ENCODE measurements around the gene MSH2.

MSH2 gene

GRCh38 chr2:47508080-47508479 lies 105.1 kb downstream of the MSH2 start:
- DNase-seq (ENCODE audit: low read depth in 2 of 2) = no peak

- DNase-seq (ENCODE audit: low read depth in 2 of 2) = no peak
Observed at GRCh38 chr2:47508641-47509040, 105.7 kb downstream of the MSH2 start.

GRCh38 chr2:47509250-47509649 lies 106.3 kb downstream of the MSH2 start:
- no peak for DNase-seq (ENCODE audit: low read depth in 2 of 2)

GRCh38 chr2:47509821-47510385 lies 106.9 kb downstream of the MSH2 start:
- no peak for DNase-seq (ENCODE audit: low read depth in 2 of 2)

- DNase-seq (ENCODE audit: low read depth in 2 of 2) = no peak
Observed at GRCh38 chr2:47510745-47511144, 107.8 kb downstream of the MSH2 start.

- DNase-seq (ENCODE audit: low read depth in 2 of 2) = no peak
Observed at GRCh38 chr2:47512581-47513083, 109.7 kb downstream of the MSH2 start.

- no peak for DNase-seq (ENCODE audit: low read depth in 2 of 2)
Observed at GRCh38 chr2:47513981-47514520, 111.1 kb downstream of the MSH2 start.

GRCh38 chr2:47516360-47517104 lies 113.6 kb downstream of the MSH2 start:
- no peak for DNase-seq (ENCODE audit: low read depth in 2 of 2)

- no peak for DNase-seq (ENCODE audit: low read depth in 2 of 2)
Observed at GRCh38 chr2:47518497-47519146, 115.7 kb downstream of the MSH2 start.

- DNase-seq (ENCODE audit: low read depth in 2 of 2) = no peak
Observed at GRCh38 chr2:47519147-47519537, 116.2 kb downstream of the MSH2 start.

- no peak for DNase-seq (ENCODE audit: low read depth in 2 of 2)
Observed at GRCh38 chr2:47519604-47520301, 116.8 kb downstream of the MSH2 start.

- DNase-seq (ENCODE audit: low read depth in 2 of 2) = no peak
Observed at GRCh38 chr2:47520302-47520630, 117.3 kb downstream of the MSH2 start.

- DNase-seq (ENCODE audit: low read depth in 2 of 2) = peak; percentile 41 to 52
Observed at GRCh38 chr2:47520825-47521665, 118.1 kb downstream of the MSH2 start.

GRCh38 chr2:47521666-47522285 lies 118.8 kb downstream of the MSH2 start:
- DNase-seq (ENCODE audit: low read depth in 2 of 2) = no peak

GRCh38 chr2:47525167-47525566 lies 122.2 kb downstream of the MSH2 start:
- DNase-seq (ENCODE audit: low read depth in 2 of 2) = no peak

- no peak for DNase-seq (ENCODE audit: low read depth in 2 of 2)
Observed at GRCh38 chr2:47528455-47528854, 125.5 kb downstream of the MSH2 start.

GRCh38 chr2:47528874-47529273 lies 125.9 kb downstream of the MSH2 start:
- no peak for DNase-seq (ENCODE audit: low read depth in 2 of 2)

GRCh38 chr2:47530105-47530760 lies 127.3 kb downstream of the MSH2 start:
- no peak for DNase-seq (ENCODE audit: low read depth in 2 of 2)

GRCh38 chr2:47531378-47532042 lies 128.6 kb downstream of the MSH2 start:
- no peak for DNase-seq (ENCODE audit: low read depth in 2 of 2)
